HG03108 (cell line): ENCODE results near the gene MTA1.
A peak's percentile ranks its signal among the peaks of the same experiment; 100 is the strongest.

ENCODE experiments used
- ATAC-seq: cut with Tn5 transposase; IDR thresholded peaks from one replicate; pipeline ENCODE4 v1.9.1; 2021; ENCODE audit warnings: moderate library complexity; ENCODE audit not compliant: unreplicated experiment

MTA1 gene

GRCh38 chr14:105474483-105475268 is 55.0 kb downstream of the MTA1 start, which contains the start of gene CRIP2:
CRIP2 (plus strand) TSS chr14:105474821; CDS start chr14:105474863, 42 bp downstream.
- no peak for ATAC-seq

GRCh38 chr14:105475269-105476096 is 55.9 kb downstream of the MTA1 start:
- no peak for ATAC-seq

- ATAC-seq: no peak
Measured at GRCh38 chr14:105476097-105476830, 56.6 kb downstream of the MTA1 start.

- ATAC-seq: no peak
Measured at GRCh38 chr14:105476831-105477659, 57.4 kb downstream of the MTA1 start.

GRCh38 chr14:105477660-105478397 is 58.2 kb downstream of the MTA1 start:
- ATAC-seq: no peak

GRCh38 chr14:105478398-105479251 is 59.0 kb downstream of the MTA1 start:
- ATAC-seq: no peak

- ATAC-seq: no peak
Measured at GRCh38 chr14:105479431-105480158, 60.0 kb downstream of the MTA1 start.

GRCh38 chr14:105480199-105480746 is 60.6 kb downstream of the MTA1 start:
- ATAC-seq: no peak

- ATAC-seq: peak; percentile 55
Measured at GRCh38 chr14:105480807-105481801, 61.5 kb downstream of the MTA1 start.

GRCh38 chr14:105481886-105482457 is 62.3 kb downstream of the MTA1 start:
- ATAC-seq: peak; percentile 38

GRCh38 chr14:105482486-105483110 is 63.0 kb downstream of the MTA1 start:
- ATAC-seq: no peak

GRCh38 chr14:105483300-105484068 is 63.9 kb downstream of the MTA1 start:
- no peak for ATAC-seq

- ATAC-seq: no peak
Measured at GRCh38 chr14:105484069-105484996, 64.7 kb downstream of the MTA1 start.

GRCh38 chr14:105484997-105485393 is 65.4 kb downstream of the MTA1 start:
- ATAC-seq: no peak
